GM18520 (cell line): Measurements from ENCODE around the gene C13orf42.

Source experiments
- ATAC-seq: cut with Tn5 transposase; IDR thresholded peaks from one replicate; pipeline ENCODE4 v1.9.1; 2021; ENCODE audit not compliant: unreplicated experiment

The C13orf42 gene

GRCh38 chr13:51035978-51036377 is 75.1 kb downstream of the C13orf42 start:
- ATAC-seq, result no peak

GRCh38 chr13:51035469-51035868 is 75.6 kb downstream of the C13orf42 start:
- ATAC-seq, result no peak

GRCh38 chr13:51034906-51035305 is 76.2 kb downstream of the C13orf42 start:
- no peak for ATAC-seq

GRCh38 chr13:51033421-51034185 is 77.5 kb downstream of the C13orf42 start:
- ATAC-seq, result no peak

- no peak for ATAC-seq
Observed at GRCh38 chr13:51032831-51033230, 78.2 kb downstream of the C13orf42 start.
